Putamen (tissue), 1 donor: ENCODE measurements around the gene KCNJ10.
"Not testable (repeated sequence)": the region's sequence is repeated elsewhere in the genome, so short reads cannot be mapped to it uniquely, and the experiment has no call there.

Source experiments
- DNase-seq: peaks from one replicate; pipeline ENCODE4 v3.0.0-alpha.2; 2016; ENCODE audit warnings: low spot score

KCNJ10 gene

GRCh38 chr1:160061369-160062229 is 8.4 kb downstream of the KCNJ10 start:
- no peak for DNase-seq

GRCh38 chr1:160058087-160058486 is 11.9 kb downstream of the KCNJ10 start:
- DNase-seq = no peak

- no peak for DNase-seq
Observed at GRCh38 chr1:160056648-160057169, 13.3 kb downstream of the KCNJ10 start.

GRCh38 chr1:160053548-160054365 is 16.2 kb downstream of the KCNJ10 start:
- no peak for DNase-seq

- DNase-seq = no peak
Observed at GRCh38 chr1:160052936-160053335, 17.0 kb downstream of the KCNJ10 start.

- no peak for DNase-seq
Observed at GRCh38 chr1:160050619-160051018, 19.3 kb downstream of the KCNJ10 start.

- DNase-seq = not testable (repeated sequence)
Observed at GRCh38 chr1:160050182-160050581, 19.8 kb downstream of the KCNJ10 start.

- no peak for DNase-seq
Observed at GRCh38 chr1:160049101-160049500, 20.9 kb downstream of the KCNJ10 start.

GRCh38 chr1:160048335-160048734 is 21.6 kb downstream of the KCNJ10 start:
- no peak for DNase-seq

- no peak for DNase-seq
Observed at GRCh38 chr1:160047111-160047991, 22.6 kb downstream of the KCNJ10 start.

- DNase-seq = peak; percentile 96
Observed at GRCh38 chr1:160046494-160047110, 23.4 kb downstream of the KCNJ10 start.

GRCh38 chr1:160045653-160046052 is 24.3 kb downstream of the KCNJ10 start:
- DNase-seq = no peak

- DNase-seq = no peak
Observed at GRCh38 chr1:160043543-160043942, 26.4 kb downstream of the KCNJ10 start.

GRCh38 chr1:160040476-160040875 is 29.5 kb downstream of the KCNJ10 start:
- DNase-seq = no peak

GRCh38 chr1:160032165-160032820 is 37.7 kb downstream of the KCNJ10 start:
- DNase-seq = no peak

GRCh38 chr1:160031365-160032164 is 38.4 kb downstream of the KCNJ10 start, which contains the start of gene PIGM:
Gene PIGM, minus strand, starts transcription at chr1:160031990. Its CDS starts 251 bp downstream, at chr1:160031739.
- peak; percentile 91 for DNase-seq

GRCh38 chr1:160030657-160031364 is 39.1 kb downstream of the KCNJ10 start:
- DNase-seq = no peak

GRCh38 chr1:160028426-160028825 is 41.5 kb downstream of the KCNJ10 start:
- no peak for DNase-seq

GRCh38 chr1:160025314-160025713 is 44.6 kb downstream of the KCNJ10 start:
- DNase-seq = no peak
